GM18870 (cell line): ENCODE results near the gene KRT71.
"Not testable (repeated sequence)": the region's sequence is repeated elsewhere in the genome, so short reads cannot be mapped to it uniquely, and the experiment has no call there.

ENCODE experiments used
- ATAC-seq: cut with Tn5 transposase; IDR thresholded peaks from one replicate; pipeline ENCODE4 v1.9.1; 2021; ENCODE audit warnings: moderate library complexity; ENCODE audit not compliant: unreplicated experiment

KRT71 gene

DNA sequence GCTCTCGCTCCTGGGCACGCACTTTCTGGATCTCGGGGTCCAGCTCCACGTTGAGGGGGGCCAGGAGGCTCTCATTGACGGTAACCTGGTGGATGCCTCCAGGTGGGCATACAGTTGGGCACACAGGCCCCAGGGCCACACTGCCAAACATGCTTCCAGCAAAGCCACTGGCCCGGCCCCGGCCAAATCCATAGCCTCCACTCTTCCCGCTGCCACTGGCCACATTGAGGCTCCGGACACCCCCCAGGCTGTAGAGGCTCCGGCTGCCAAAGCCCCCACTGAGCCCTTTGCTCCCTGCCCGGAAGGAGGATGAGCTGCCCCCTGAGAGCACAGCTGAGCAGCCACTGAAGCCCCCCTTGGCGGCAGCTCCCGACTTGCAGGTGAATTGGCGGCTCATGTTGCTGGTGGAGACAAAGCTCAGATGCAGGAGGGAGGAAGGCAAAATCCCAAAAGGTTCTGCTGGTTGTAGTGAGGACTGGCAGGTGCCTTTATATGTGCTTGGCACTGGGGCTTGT is at the start of gene KRT71:
KRT71 (minus strand) TSS at position 465 of the 515 bp plus-strand sequence; CDS start at position 397, 68 bp downstream.
- ATAC-seq, result no peak

DNA sequence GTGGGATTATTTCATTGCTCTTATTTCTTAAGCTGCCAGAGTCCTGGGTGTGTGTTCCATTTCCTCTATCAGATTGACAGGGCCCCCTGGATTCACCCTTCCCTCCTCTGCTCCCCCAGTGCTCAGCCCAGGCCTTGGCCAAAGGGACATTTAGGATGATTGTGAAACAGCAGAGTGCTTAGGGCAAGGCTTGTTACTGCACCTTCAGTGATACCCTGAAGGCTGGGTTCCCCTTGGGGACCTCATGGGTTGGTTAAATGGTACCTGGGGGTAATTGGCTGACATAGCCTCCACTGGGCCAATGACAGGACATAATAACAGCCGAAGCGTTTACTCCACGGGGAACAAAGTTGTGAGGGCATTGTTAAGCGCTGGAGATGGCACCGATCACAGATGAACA is 49.6 kb upstream of the KRT71 start:
- no peak for ATAC-seq

DNA sequence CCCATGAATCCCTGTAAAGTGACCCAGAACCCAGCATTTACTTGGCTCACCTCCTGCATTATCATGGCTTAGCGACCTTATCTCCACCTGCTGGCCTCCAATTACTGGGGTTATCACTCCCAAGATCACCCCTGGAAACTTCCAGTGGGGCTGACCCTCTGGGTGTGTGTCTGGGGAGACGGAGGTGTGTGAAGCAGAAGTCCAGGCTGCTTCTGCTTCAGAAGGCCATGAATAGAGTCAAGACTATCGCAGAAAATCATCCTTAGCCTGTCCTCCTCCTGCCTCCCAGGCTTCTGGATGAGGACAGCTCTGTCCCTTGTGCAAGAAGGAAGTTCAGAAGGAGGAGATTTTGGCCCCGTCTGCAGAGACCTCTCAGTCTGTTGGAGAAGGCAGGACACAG is 48.7 kb upstream of the KRT71 start:
- no peak for ATAC-seq

DNA sequence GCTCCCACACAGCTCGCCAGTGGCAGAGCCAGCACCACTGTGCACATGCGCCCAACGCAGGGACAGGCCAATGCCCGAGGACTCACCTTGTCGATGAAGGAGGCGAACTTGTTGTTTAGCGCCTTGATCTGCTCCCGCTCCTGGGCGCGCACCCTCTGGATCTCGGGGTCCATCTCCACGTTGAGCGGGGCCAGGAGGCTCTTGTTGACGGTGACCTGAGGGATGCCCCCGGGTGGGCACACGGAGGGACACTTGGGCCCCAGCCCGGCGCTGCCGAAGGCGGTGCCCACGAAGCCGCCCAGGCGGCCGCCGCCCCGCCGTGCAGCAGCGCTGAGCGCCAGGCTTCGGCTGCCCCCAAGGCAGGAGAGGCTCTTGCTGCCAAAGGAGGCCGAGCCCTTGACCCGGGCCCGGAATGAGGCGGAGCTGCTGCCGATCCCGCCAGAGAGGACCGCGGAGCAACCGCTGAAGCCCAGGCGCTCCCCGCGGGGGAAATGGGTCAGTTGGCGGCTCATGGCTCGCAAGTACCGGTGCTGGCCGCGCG is 48.1 kb upstream of the KRT71 start, which contains the start of gene KRT72:
KRT72 (minus strand) TSS at position 523 of the 541 bp plus-strand sequence; CDS start at position 512, 11 bp downstream.
- ATAC-seq, result no peak

DNA sequence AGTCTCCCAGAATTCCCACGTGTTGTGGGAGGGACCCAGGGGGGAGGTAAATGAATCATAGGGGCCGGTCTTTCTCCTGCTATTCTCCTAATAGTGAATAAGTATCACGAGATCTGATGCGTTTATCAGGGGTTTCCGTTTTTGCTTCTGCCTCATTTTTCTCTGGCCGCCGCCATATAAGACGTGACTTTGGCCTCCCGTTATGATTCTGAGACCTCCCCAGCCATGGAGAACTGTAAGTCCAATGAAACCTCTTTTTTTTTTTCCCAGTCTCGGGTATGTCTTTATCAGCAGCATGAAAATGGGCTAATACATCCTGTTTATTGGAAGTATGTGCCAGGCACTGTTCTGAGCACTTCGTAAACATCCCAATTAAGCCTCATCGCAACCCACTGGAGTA is 47.5 kb upstream of the KRT71 start:
- ATAC-seq, result no peak

DNA sequence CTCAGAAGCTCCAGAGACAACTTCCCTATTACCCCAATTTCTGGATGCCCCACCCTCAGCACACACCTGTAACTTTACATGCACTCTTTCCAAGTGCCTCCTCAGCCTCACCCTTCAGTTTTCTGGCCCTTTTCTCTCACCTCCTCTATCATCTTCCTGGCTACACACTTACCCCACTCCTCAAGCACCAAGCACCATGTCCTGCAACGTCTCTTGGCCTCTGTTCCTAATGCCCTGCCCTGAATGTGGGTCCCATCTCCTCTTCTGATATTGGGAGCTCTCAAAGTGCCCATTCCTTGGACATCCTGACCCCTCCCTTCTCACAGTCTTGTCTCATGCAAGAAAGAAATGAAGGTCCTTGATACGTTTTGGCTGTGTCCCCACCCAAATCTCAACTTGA is 47.1 kb upstream of the KRT71 start:
- no peak for ATAC-seq

DNA sequence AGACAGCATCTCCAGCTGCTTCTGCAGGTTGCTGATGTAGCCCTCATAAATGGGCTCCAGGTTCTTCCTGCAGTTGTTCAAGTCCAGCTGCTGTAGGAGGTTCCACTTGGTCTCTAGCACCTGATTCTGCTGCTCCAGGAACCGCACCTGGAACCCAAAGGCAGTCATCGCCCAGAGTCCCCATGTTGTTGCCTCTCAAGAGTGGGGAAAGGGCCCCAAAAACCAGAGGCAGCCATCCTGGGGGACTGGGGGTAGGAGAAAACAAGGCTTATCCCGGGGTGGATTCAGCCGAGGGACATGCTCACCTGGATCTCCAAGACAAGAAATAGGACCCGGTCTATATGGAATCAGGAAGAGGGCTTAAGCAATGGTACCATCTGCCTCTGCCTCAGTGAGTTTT is 46.0 kb upstream of the KRT71 start:
- ATAC-seq, result no peak

DNA sequence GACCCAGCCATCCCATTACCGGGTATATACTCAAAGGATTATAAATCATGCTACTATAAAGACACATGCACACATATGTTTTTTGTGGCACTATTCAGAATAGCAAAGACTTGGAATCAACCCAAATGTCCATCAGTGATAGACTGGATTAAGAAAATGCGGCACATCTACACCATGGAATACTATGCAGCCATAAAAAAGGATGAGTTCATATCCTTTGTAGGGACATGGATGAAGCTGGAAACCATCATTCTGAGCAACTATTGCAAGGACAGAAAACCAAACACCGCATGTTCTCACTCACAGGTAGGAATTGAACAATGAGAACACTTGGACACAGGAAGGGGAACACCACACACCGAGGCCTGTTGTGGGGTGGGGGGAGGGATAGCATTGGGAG is 41.3 kb upstream of the KRT71 start:
- ATAC-seq, result not testable (repeated sequence)

DNA sequence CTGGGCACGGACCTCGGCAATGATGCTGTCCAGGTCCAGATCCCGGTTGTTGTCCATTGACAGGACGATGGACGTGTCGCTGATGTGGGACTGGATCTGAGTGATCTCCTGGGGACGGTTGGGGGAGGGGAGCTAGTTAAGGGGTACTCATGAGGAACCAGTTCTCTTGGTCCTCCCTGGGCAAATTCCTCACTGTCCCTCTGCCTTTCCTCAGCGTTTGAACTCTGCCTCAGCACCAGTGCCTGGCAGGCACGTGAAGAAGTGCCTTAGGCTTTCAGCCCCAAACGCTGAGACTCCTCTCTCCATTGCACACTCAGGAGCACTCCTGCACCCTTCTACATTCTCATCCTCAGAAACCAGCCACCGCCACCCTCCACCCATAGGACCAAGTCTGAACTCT is 38.6 kb upstream of the KRT71 start:
- no peak for ATAC-seq

DNA sequence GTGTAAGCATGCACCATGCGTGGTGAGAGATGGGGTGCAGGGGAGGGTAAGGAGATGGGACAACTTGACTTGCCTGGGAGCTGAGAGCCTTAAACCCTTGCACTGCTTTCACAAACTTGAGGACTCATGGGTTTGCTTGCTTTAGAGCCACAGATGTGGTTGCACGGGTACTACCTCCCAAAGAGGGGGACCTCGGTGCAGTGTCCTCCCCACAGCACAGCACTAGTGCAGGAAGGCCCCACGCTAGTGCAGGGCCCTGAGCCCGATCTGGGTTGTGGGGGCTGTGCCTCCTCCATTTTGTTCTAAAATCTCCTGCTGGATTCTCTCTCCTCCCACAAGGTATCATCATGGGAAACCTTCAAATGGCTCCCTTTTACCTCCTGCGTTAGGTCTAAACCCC is 37.1 kb upstream of the KRT71 start:
- no peak for ATAC-seq

DNA sequence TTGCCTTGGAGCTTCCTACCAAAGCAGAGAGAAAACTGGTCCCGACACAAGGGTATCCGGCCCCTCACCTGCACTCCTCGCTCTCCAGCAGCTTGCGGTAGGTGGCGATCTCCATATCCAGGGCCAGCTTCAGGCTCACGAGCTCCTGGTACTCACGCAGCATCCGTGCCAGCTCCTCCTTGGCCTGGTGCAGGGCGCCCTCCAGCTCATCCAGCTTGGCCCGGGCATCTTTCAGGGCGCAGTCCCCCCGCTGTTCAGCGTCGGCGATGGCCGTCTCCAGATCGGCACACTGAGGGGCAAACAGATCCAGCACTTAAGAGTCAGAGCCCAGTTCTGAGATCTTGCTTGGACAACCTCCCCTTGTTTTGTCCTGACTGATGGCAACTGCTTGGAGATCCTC is 34.6 kb upstream of the KRT71 start:
- ATAC-seq, result no peak

DNA sequence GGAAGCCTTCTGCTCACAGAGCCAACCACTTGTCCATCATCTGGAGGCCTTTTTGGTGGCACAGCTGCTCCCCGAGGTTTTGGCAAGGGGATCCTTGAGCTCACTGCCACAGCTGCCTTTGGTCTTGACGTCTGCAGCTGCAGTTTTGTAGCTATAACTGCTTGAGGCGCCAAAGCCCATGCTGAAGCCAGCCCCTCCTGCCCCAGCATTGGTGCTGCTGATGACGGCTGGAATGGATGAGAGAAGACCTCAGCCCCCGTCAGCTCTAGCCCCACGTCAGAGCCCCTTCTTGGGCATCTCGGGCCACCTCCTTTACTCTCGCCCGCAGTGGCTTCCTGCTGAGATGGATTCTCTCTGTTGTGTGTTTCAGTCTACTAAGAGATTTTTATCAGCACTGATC is 33.0 kb upstream of the KRT71 start:
- no peak for ATAC-seq

DNA sequence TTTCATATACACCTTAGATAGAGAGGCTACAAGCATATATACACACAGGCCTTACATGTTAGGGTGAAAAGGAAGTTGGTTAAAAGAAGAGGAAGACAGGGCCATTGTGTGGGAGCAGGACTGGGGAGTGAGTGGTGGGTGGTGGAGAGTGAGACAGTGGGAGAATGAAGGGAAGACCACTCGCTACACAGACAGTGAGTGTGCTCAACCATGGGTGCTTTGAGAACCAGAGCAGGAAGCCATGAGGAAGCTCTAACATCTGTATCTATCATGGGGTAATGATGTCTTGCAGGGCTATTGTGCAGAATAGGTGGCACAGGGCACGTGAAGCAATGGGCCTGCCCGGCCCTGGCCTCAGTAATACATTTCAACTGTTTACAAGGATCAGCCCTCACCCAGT is 32.1 kb upstream of the KRT71 start:
- no peak for ATAC-seq

DNA sequence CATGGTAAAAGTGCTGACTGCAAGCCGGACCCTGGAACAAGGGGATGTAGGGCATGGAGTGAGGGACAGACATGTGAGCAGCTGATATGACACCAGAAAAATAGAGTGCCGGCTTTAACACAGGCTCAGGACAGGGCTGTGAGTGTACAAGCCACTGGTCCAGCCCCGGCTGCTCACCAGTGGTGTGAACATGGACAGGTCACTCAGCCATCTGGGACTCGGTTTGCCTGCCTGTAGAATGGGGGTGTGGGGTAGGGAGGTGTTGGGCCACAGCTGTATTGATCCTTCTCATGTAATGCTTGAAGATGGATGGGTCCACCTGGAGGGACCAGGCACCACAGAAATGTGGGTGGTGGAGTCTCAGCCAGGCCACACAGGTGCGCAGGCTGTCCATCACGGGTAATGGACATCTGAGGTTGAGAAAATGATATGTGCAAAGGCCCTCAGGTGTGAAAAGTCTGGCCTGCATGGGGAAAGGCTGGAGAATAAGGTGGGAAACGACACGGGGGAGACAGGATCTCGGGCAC is 31.3 kb upstream of the KRT71 start:
- ATAC-seq, result no peak

DNA sequence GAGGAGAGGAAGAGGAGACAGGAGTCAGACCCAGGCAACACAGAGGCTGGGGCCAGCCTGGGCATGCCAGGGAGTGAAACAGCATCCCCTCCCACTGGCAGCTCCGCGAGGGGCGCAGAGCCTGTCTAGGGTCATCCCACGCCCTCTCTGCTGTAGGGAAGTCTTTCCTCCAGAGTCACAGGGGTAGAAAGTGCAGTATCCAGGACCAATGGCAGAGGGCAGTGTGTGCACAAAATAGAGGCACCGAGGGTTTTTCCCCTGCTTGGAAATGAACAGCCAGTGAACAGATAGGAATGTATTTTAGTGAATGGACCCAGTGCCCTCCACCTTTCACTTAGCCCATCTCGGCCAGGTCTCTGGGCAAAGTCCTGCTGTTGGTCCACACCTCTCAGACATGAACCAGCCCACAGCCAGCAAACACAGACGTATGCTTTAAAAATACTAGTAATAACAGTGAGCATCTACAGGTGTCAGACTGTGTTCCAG is 30.1 kb upstream of the KRT71 start:
- ATAC-seq, result no peak

DNA sequence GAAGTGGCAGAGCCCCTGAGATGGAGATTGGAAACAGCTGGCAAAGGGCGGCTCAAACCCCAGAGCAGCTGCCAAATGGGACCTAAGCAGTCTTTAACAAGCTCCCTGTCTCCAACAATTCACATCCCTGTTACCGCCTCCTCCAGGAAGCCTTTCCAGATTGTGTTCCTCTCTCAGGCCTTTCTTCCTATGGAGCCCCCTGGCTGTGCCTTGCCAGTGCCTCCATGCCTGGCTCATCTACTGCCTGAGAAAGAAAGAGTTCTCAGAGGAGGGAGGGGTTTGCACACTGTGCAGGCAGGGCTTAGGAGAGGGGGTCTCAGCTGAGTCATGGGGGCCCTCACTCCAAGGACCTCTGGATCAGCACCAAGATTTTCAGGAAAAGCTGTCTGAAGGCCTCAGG is 29.5 kb upstream of the KRT71 start:
- no peak for ATAC-seq

DNA sequence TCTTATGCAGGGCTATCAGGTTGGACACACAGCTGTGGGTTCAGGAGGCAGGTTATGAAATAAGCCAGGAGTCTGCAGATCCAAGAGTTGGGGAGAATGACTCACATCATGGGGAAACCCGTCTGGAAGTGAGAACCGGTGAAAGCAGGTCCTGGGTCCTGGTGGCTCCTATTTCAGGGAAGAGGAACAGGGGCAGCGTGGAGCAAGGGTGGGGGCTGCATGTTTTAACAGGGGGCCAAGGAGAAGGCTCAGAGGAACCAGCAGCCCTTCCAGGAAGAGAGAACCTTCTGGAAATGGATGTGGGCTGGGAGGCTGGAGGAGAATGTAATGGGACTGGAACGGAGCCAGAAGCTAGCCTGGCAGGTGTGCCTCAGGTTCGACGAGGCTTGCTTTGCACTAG is 28.5 kb upstream of the KRT71 start:
- no peak for ATAC-seq

DNA sequence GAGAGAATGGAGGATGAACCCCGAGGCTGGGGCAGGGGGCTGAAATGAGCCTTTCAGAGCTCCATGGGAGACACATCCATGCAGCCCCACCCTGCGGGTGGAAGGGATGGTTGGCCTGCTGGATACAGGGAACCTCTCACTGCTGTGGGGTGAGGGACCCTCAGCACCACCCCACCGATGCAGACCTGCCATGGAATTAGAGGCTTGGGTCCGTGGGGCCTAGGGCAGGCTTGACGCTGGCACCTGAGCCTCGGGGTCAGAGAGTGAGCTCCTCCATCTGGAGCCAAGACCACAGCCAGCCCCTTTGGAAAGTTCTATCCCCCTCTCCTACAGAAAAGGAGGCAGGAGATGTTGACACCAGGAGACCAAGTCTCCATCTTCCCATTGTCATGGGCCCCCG is 28.1 kb upstream of the KRT71 start:
- ATAC-seq, result no peak

DNA sequence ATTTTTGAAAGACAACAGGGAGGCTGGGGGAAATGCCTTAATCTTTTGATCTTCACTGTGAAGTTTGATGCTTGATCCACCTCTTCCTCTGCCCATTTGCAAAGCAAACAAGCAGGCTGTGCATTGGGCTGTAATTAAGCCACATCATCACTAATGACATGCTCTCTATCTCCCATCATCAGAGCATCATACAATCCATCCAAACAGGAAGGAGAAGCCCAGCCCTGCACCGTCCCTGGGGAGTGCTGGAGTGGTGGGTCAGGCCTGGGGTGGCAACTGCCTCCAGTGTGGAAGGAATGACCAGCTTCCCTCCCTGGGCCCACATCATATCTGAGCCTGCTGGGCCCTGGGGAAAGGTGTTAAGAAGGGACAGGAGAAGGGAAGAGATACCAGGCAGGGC is 27.6 kb upstream of the KRT71 start:
- ATAC-seq, result no peak

DNA sequence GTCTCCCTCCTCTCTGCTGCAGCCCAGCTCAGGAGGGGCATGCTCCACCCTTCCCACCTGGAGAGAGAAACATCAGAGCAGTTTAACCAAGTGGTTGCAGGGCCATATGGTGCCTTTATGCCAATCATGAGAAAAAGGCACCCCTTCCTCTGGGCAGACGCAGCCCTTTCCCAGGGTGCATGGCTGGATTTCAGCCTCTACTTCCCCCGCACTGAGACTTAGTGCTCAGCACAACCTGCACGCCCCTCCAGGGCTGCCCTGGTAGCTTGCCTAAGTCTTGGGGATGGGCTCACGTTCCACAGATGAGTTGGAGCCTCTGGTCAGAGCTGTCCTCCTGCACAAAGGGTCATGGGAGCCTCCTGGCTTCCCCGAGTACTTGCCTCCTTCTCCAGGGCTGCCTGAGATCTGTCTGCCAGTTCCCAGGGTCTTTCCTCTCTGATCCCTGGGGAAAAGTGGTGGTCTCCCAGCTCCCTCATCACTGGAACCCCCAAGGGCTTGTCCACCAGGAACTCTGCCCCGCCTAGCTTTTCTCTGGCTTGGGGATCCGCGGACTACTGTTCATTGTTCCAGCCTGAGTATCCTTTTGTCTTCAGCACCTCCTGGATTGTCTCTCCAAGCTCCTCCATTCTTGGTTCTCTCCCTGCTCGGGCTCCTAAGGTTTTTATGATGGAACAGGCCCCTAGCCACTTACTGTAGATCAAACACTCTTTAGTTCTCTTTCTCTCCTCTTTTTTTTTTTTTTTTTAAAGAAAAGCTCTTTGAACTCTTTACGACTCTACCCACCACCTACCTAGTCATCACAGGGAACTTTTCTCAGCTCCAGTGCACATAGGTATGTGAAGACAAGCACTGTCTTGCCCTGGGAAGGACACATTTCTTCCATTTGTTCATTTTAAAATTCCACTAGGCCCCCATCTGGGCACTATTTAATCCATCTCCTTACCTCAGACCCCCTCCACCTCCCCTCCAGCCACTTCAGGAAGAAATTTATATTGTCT is 26.8 kb upstream of the KRT71 start:
- ATAC-seq, result no peak

DNA sequence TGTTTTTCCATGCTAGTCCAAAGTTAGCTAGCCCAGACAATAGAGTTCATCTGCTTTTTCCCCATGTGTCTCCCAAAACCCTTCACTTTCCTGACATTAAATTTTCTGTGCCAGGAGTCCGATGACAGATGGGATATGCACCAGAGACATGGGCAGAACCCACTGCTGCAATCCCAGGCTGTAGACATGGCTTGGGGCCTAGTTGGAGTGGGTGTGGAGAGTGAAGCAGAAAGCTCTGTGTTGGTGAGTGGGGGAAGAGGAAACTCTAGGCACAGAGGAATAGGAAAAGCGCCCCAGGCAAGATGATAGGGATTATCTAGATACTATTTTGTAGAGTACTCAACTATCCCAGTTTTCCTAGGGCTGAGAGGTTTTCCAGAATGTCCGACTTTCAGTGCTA is 25.5 kb upstream of the KRT71 start:
- ATAC-seq, result no peak

DNA sequence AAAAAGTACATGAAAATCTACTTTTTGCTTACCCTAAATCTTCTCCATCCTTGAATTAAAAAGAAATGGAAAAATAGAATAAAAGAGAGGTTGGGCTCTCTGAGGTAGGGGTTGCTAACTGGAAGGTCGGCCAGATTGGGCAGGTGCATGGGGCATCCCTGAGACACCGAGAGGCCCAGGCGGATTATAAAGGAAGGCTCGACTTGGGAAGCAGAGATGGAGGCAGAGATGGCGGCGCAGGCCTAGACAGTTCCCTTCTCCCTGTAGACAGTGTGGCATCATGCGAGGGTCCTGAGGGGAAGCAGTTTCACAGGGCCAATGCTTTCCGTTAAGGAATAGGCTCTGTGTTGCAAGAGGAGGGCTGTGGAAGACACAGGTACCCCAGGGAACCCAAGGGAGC is 24.4 kb upstream of the KRT71 start:
- no peak for ATAC-seq
